A673 (cell line): ENCODE data around the gene PCSK1N. TPM values are rescaled to one million over a fixed set of nuclear protein-coding genes. Genes with fewer than 3 reads are reported as not detected.

ENCODE experiments used
- BruUV-seq: library from RNA; stranded (reverse); fragments of 400-500 nt; replicated peaks from 2 replicates; lab custom pipeline; 2021; lab: Mats Ljungman, UMichigan
- CTCF ChIA-PET: fragments of 300-600 bp; sonication (Branson Sonifier 250); formaldehyde crosslinking; loops from one replicate; lab custom pipeline; 2022; ENCODE audit warnings: antibody characterized with exemption; lab: Charles Lee
- POLR2A ChIA-PET: fragments of 300-600 bp; sonication (Branson Sonifier 250); formaldehyde crosslinking; loops from one replicate; lab custom pipeline; 2022; ENCODE audit warnings: antibody characterized with exemption; ENCODE audit not compliant: low non-redundant PET; lab: Charles Lee
- DNase-seq: peaks from one replicate; pipeline ENCODE4 v3.0.0-alpha.2; 2015; ENCODE audit warnings: low spot score
- H3K27ac ChIP-seq: fragments of 200-600 bp; sonication (generic); 2 replicates; pipeline ENCODE4 v1.5.1; 2016; ENCODE audit warnings: mixed run types, low read depth, mild to moderate bottlenecking, mixed read lengths, antibody characterized with exemption, low read length; ENCODE audit not compliant: poor library complexity, severe bottlenecking
- H3K27me3 ChIP-seq: fragments of 200-600 bp; sonication (generic); replicated peaks from 2 replicates; pipeline ENCODE4 v1.6.1; 2017; ENCODE audit warnings: mixed run types, low read depth, mild to moderate bottlenecking, mixed read lengths, antibody characterized with exemption, low read length; ENCODE audit not compliant: insufficient read depth, poor library complexity
- H3K36me3 ChIP-seq: fragments of 200-600 bp; sonication (generic); 2 replicates; pipeline ENCODE4 v1.6.1; 2016; ENCODE audit warnings: mixed run types, mild to moderate bottlenecking, mixed read lengths, antibody characterized with exemption, low read length; ENCODE audit not compliant: insufficient read depth, poor library complexity, severe bottlenecking
- H3K4me1 ChIP-seq: fragments of 200-600 bp; sonication (generic); 2 replicates; pipeline ENCODE4 v1.6.1; 2017; ENCODE audit warnings: mixed run types, mild to moderate bottlenecking, mixed read lengths, antibody characterized with exemption, low read length; ENCODE audit not compliant: insufficient read depth, poor library complexity, severe bottlenecking
- H3K4me3 ChIP-seq: fragments of 200-600 bp; sonication (generic); 2 replicates; pipeline ENCODE4 v1.5.1; 2016; ENCODE audit warnings: low read depth, mixed run types, mild to moderate bottlenecking, mixed read lengths, low read length; ENCODE audit not compliant: poor library complexity, severe bottlenecking
- H3K9me3 ChIP-seq: fragments of 200-600 bp; sonication (generic); 2 replicates; pipeline ENCODE4 v1.6.1; 2016; ENCODE audit warnings: mixed run types, low read depth, mild to moderate bottlenecking, mixed read lengths, antibody characterized with exemption, low read length; ENCODE audit not compliant: poor library complexity, severe bottlenecking
- EZH2 ChIP-seq: fragments of 200-600 bp; sonication (generic); IDR thresholded peaks from 2 replicates; pipeline ENCODE4 v1.6.1; 2017; ENCODE audit warnings: borderline replicate concordance, low read depth, mild to moderate bottlenecking, mixed read lengths, antibody characterized with exemption, low read length; ENCODE audit not compliant: poor library complexity, severe bottlenecking
- intact Hi-C: fragments of 100-400 bp; cut with micrococcal nuclease; formaldehyde crosslinking; loops from one replicate; pipeline ENCODE4 v1.10.0; 2022; ENCODE audit not compliant: unreplicated experiment
- total RNA-seq: library from RNA; stranded (reverse); gene quantifications from 2 replicates; pipeline ENCODE4 v1.2.3, GENCODE V29; 2021
- TF ChIP-seq, protein P1 (sequence below): fragments of 300-800, 200-600 bp; sonication (generic); conservative IDR thresholded peaks from 2 replicates; pipeline ENCODE4 v1.5.1; 2017; ENCODE audit warnings: low read depth, mild to moderate bottlenecking, antibody characterized with exemption, low read length, moderate library complexity, mixed read lengths

The PCSK1N gene
- total RNA-seq, 1 experiment from 2014 or later, result 16.9 TPM

GRCh38 chrX:48790477-48790876 is 44.9 kb downstream of the PCSK1N start:
- ChIA-PET CTCF (no interaction called here), POLR2A (no interaction called here)
- H3K9me3 ChIP-seq, result no peaks in the 10 kb centered on the region
- no peak overlapping the region for H3K4me3 ChIP-seq
- no TSS peak for BruUV-seq
- H3K4me1 ChIP-seq, result no peaks in the 10 kb centered on the region
- H3K27ac ChIP-seq, result no peak overlapping the region
- H3K36me3 ChIP-seq, result no peaks in the 10 kb centered on the region
- TF ChIP-seq EZH2, result no peak
- TF ChIP-seq, protein P1, sequence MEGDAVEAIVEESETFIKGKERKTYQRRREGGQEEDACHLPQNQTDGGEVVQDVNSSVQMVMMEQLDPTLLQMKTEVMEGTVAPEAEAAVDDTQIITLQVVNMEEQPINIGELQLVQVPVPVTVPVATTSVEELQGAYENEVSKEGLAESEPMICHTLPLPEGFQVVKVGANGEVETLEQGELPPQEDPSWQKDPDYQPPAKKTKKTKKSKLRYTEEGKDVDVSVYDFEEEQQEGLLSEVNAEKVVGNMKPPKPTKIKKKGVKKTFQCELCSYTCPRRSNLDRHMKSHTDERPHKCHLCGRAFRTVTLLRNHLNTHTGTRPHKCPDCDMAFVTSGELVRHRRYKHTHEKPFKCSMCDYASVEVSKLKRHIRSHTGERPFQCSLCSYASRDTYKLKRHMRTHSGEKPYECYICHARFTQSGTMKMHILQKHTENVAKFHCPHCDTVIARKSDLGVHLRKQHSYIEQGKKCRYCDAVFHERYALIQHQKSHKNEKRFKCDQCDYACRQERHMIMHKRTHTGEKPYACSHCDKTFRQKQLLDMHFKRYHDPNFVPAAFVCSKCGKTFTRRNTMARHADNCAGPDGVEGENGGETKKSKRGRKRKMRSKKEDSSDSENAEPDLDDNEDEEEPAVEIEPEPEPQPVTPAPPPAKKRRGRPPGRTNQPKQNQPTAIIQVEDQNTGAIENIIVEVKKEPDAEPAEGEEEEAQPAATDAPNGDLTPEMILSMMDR, result no peak
- intact Hi-C loops, result no loop called here
- no peaks in the 10 kb centered on the region for H3K27me3 ChIP-seq
- no peak for DNase-seq

GRCh38 chrX:48789366-48790220 is 45.8 kb downstream of the PCSK1N start:
- BruUV-seq, result no TSS peak
- no peaks in the 10 kb centered on the region for H3K9me3 ChIP-seq
- CTCF ChIA-PET, result interaction anchor here (0.6 kb wide), 1 partner anchor 155 kb away, joined by 3 read pairs; no protein-coding TSS in a partner anchor

DNA sequence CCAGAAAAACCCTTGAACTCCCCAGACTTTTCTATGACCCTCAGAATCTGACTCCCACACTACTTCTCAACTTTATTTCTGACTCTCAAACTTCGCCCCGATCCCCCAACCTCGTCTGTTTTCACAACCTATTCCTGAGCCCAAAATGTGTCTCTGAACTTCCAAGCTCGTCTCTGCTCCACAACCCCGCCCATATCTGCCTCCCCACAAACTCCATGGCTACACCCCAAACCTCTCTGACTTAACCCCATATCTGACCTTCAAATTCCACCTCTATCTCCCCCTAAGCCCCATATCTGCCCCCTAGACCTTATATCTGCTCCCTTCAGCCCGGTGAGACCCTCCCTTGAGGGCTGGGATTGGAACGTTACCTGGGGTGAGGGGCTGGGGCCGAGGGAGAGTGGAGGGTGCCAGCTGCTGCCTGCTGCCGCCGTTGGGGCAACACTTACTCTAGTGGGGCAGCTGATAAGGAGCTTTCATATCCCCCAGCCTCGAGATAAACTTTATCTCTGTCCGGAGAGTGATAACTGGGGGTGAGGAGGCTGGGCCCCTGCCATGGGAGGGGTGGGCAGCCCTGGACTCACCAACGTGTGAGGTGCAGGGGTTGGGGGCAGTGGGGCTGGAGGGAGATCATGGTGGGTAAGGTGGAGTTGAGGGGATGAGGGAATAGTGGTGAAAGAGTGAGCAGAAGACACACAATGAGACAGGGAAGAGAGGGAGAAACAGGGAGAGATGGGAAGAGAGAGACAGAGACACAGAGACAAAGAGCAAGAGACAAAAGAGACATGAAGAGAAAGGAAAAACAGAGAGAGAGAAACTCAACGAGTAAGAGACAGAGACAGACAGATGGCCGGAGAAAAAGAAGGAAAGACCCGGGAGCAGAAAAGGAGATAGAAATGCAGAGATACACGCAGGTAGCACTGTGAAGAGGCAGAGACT is 47.6 kb downstream of the PCSK1N start:
- H3K4me3 ChIP-seq, result no peak overlapping the region
- TF ChIP-seq, protein P1, result no peak
- TF ChIP-seq EZH2, result no peak
- H3K27ac ChIP-seq, result no peak overlapping the region
- ChIA-PET CTCF (no interaction called here), POLR2A (no interaction called here)
- H3K9me3 ChIP-seq, result no peaks in the 10 kb centered on the region
- BruUV-seq, result no TSS peak
- intact Hi-C loops, result no loop called here
- H3K27me3 ChIP-seq, result no peaks in the 10 kb centered on the region
- no peak for DNase-seq
- no peaks in the 10 kb centered on the region for H3K36me3 ChIP-seq
- H3K4me1 ChIP-seq, result no peaks in the 10 kb centered on the region

More at GRCh38 chrX:48789366-48790220, 45.8 kb downstream of the PCSK1N start:
- POLR2A ChIA-PET, result no interaction called here
- no peak for TF ChIP-seq EZH2
- TF ChIP-seq, protein P1, result no peak
- no peak overlapping the region for H3K27ac ChIP-seq
- H3K27me3 ChIP-seq, result no peaks in the 10 kb centered on the region
- H3K36me3 ChIP-seq, result no peaks in the 10 kb centered on the region
- H3K4me1 ChIP-seq, result no peaks in the 10 kb centered on the region
- intact Hi-C loops, result no loop called here
- no peak overlapping the region for H3K4me3 ChIP-seq
- DNase-seq, result no peak
